GM18861 (cell line): ENCODE data around the gene ZBED3.
"Not testable (repeated sequence)": the region's sequence is repeated elsewhere in the genome, so short reads cannot be mapped to it uniquely, and the experiment has no call there.

Source experiments
- ATAC-seq: cut with Tn5 transposase; IDR thresholded peaks from one replicate; pipeline ENCODE4 v1.9.1; 2021; ENCODE audit not compliant: unreplicated experiment

Gene ZBED3, protein sequence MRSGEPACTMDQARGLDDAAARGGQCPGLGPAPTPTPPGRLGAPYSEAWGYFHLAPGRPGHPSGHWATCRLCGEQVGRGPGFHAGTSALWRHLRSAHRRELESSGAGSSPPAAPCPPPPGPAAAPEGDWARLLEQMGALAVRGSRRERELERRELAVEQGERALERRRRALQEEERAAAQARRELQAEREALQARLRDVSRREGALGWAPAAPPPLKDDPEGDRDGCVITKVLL

DNA sequence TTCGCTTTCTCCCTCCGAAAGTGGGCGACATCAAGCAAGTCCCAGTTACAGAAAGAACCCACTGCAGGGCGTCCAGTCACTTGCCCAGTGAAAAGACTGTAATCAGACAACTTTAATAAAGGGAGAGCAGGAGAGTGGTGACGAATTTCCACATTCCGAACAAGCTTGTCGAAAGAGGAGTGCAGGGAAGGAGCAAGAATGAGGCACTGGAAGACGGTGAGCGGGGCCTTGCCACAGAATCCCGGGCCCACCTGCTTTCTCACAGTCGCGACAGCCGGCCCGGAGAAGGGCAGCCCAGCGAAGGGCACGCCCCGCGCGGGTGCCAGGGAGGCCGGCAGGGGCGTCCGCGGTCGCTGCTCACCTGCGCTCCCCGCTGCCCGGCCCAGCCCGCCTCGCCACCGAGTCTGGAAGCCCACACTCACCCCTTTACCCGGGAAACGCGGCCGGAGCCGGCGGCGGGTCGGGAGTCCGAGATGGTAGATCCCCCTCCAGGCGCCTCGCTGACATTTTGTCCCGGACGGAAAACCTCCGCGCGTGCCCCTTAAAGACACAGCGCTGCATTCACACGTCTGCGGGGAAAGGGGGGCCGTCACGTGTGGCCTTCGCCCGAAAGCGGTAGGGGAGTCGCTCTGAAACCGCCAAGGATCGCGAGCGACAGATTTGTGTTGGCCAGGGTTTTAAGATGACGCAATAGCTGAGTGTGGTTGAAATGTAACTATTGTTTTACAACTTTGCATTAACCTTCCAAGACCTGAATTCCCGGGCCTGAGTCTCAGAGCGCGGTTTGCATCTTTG lies at the start of gene ZBED3:
Gene ZBED3 (minus strand): TSS at position 597 of the 795 bp plus-strand sequence. CDS start 9,407 bp downstream, outside the sequence.
- peak; percentile 59 for ATAC-seq

DNA sequence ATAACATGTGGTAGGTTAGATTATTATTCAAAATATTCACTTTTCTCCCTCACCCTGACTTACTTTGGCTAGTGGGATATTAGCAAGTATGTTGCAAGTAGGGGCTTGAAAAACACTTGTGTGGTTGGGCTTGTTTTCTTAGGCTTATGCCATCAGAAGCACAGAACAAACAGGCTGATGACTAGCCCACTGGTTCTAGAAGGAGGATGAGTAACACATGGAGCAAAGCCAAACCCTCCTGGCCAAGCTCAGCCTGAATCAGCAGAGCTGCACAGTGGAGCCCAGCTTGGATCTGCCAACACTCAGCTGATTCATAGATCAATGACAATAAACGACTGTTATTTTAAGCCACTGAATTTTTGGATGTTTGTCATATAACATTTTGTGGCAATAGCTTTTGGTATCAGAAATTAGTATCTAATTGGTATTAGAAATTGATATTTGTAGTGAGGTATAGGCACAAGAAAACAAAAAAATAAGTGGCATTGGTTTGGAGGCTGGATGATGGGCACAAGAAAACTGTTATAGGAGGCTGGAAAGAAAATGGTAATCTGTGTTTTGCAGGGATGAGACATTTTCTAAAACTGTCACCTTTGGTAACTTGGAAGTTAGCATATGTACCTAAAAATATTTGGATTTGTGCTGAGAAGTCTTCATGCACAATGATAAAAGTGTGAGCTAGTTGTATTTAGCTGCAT lies 46.1 kb upstream of the ZBED3 start:
- ATAC-seq = no peak

DNA sequence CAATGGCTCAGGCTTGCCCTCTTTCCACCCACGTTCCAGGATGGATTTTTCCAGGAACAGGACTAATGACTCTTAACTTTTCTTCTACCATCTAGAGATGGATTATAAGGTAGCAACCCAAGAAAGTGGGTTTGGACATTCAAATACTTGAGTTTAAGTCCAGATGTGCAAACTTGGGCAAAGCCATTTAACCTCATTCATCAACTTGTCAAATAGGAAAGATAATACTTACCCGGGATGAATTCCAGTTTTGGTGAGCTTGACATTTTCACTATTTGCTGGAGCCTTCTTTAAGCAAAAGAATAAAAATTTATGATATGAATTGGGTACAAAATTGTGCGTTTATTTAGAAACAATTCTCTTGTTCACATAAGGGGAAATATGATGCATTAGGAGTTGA lies 44.3 kb upstream of the ZBED3 start:
- no peak for ATAC-seq

DNA sequence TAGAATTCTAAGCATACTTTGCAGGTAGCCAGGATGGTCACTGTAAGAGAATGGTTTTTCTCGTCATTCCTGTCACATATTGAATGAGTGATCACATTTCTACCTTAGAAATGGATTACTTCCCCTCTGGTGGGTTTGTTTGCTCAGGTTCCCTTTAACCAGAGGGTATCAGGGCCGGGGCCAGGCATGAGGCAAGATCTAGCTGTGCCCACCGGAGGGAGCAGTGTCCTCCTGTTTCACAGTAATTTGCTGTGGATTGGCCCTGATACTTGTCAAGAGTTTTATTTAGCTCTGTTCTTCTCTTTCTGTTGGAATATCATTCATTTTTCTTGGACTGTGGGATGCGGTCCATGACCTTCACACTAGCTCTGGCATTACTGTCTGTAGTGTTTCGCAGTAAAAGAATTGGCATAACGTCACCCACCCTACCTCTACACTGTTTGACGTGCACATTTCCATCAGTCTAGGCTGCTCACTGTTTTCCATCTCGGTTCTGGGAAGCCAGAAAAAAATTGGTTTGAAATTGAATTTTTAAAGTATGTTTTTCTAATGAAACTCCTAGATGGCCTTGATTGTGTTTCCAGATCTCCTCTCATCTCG lies 42.4 kb upstream of the ZBED3 start:
- no peak for ATAC-seq

DNA sequence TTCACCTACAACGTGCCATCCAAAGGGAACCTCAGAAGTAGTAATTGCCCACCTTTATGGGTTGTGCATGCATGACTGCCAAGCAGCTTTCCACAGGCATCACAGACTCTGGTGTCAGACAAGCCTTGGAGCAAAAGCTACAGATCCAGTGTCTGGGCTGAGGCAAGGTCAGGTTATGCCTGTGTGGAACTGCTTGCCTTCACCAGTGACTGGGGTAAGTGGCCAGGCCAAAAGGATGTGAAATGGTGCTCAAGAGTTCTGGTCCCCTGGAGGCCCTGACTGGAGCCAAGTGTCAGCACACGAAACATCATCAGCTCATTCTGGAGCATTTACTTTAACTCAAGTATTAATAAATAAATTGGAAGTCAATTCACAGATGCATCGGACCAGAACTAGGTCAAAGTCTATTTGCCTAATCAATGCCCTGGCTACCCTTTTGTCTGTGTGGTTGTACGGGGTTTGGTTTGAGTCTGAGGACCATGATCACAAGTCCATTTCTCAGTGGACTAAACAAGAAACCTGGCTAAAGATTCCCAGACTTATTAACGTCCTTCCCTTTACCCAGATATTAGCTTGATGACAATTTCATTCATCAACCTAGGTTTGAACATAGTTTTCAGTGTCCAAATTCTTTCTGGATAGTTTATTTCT lies 41.5 kb upstream of the ZBED3 start:
- ATAC-seq = no peak

DNA sequence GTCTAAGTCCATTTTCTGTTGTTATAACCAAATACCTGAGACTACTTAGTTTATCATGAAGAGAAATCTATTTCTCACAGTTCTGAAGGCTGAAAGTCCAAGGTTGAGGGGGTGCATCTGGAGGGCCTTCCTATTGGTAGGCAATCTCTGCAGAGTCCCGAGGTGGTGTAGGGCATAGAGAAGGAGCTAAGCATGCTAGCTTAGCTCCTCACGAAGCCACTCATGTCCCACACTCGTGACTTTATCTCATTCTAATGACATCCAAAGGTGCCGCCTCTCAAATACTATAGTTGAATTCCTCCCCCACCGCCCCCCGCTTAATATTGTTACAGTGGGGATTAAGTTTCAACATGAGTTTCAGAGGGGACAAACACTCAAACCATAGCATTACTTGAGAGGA lies 36.0 kb upstream of the ZBED3 start:
- ATAC-seq = no peak

DNA sequence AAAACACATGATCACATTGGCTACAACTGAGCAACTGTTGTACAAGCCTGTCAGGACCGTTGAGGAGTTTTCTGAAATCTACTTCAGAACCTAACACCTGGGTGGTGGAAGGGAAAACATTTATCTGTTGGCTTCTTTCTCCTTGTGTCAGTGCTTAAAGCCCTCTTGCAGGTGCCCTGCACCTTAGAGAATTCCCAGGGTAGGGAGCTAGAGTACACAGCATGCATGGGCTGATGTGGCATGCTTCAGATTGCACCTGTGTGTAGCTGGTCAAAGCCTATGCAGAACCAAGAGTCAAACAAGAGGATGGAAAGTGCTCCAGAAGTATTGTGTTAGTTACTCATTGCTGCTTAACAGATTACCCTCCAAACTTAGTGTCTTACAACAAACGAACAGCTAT lies 33.6 kb upstream of the ZBED3 start:
- ATAC-seq = no peak

DNA sequence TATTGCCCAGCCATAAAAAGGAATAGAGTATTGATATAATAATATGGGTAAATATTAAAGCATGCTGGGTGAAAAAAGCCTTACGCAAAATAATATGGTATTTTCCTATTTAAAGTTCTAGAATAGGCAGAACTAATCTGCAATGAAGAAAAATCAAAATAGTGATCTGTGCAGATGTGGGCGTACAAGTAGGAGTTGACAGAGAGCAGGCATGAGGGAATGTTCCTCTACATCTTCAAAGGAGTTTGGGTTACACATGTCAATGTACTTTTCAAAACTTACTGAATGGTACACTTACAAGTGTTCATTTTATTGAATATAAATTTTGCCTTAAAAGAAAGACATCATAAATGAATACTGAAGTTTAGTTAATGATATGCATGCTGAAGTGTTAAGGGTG lies 33.0 kb upstream of the ZBED3 start:
- no peak for ATAC-seq

DNA sequence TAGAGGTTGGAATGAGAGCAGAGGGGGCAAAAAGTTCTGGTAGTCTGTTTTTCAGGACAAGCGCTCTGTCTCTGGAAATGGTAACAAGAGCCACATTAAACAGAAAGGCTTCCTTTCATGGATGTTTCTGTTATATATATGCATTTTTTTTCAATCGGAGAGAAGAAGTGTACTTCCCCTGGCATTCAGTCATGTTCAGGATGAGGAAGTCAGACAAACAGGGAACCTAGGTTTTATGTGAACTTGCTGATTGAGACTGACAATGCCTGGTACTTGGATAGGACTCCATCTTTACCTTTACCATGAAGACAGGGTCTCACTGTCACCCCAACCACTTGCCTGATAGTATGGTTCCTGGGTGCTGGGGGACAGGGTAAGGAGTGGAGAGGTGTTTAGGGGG lies 30.1 kb upstream of the ZBED3 start:
- no peak for ATAC-seq

DNA sequence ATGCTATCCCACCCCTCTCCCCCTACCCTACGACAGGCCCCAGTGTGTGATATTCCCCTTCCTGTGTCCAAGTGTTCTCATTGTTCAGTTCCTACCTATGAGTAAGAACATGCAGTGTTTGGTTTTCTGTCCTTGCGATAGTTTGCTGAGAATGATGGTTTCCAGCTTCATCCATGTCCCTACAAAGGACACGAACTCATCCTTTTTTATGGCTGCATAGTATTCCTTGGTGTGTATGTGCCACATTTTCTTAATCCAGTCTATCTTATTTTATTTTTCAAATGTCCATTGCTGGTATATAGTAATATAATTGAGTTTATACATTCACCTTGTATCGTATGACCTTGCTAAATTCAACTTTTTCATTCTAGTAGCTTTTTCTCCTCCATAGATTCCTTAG lies 19.9 kb upstream of the ZBED3 start:
- ATAC-seq = not testable (repeated sequence)

DNA sequence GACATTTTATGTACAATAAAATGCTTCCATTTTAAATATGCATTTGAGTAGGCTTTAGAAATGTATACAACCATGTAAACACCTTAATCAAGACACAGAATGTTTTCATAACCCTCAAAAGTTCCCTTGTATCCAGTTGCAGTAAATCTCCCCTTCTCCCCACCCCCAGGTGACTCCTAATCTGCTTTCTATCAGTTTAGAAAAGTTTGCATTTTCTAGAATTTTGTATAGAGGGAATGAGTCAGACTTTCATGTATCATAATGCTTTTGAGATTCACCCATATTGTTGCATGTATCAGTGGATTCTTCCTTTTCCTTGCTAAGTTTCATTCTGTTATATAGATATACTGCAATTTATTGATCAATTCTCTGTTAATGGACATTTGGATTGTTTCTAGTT lies 17.7 kb upstream of the ZBED3 start:
- ATAC-seq = no peak

DNA sequence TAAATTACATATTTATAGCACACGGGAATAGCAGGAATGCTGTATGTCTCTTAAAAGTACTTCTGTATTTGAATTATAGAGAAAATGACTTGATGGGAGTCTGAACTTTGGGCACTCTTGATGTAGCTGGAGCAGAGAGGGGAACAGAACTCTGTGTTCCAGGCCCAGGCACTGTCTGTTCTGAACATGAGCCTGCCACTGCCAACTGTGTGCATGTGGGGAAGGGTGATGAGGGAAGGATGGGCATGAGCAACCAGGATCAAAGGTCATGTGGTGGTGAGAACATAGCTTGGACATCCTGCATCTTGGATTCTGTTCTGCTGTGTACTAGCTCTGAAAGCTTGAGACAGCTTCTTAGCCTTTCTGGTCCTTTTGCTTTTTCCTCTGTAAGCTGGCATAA lies 16.4 kb upstream of the ZBED3 start:
- no peak for ATAC-seq

DNA sequence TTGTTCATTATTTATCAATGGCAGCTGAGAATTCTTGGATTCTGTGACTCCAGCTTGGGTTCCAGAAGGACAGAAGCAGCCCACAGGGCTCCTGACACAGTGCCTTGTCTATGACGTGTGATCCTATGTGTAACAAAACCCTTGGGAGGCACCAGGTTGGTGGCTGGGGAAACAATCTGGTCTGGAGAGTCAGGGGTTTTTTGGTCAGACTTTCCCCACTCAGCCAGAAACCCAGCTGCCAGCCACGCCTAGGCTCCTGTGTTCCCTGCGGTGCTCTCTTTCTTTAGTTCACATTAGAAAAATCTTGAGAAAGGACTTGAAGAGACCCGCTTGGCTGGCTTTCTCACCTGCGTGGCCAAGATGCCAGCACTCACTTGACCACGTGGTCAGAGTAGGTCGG lies 15.5 kb upstream of the ZBED3 start:
- ATAC-seq = no peak

DNA sequence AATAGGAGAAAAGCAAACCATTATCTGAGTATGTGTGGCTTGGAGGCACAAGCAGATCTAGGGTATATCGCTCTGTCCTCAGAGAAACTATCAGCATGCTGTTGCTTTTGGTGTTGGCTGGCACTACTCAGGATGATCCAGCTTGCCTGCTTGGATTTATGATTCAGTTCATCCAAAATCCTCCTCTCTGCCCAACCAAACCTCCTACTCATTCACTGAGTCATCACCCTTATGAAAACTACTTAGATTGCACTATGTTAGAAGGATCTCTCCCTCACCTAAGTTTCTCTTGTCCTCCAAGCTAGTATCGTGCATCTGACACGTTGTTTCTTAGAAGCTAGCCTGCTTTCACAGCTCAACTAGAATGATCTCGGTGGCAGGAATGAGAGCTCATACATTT lies 14.2 kb upstream of the ZBED3 start:
- ATAC-seq = no peak

DNA sequence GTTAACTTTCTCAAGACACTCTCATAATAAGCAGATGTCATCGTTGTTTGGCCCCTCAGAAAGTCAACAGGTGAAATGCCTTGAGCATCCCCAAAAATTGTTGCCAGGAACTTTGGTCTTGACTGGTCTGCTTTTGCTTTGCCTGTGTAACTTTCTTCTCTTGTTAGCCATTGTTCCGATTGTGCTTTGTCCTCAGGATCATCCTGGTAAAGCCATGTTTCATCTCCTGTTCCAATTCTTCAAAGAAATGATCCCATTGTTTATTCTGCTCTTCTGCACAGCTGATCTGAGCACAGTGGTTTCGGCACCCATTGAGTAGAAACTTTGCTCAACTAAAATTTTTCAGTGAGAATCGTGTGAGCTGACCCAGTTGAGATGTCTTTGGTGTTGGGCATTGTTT lies 8.1 kb upstream of the ZBED3 start:
- no peak for ATAC-seq

DNA sequence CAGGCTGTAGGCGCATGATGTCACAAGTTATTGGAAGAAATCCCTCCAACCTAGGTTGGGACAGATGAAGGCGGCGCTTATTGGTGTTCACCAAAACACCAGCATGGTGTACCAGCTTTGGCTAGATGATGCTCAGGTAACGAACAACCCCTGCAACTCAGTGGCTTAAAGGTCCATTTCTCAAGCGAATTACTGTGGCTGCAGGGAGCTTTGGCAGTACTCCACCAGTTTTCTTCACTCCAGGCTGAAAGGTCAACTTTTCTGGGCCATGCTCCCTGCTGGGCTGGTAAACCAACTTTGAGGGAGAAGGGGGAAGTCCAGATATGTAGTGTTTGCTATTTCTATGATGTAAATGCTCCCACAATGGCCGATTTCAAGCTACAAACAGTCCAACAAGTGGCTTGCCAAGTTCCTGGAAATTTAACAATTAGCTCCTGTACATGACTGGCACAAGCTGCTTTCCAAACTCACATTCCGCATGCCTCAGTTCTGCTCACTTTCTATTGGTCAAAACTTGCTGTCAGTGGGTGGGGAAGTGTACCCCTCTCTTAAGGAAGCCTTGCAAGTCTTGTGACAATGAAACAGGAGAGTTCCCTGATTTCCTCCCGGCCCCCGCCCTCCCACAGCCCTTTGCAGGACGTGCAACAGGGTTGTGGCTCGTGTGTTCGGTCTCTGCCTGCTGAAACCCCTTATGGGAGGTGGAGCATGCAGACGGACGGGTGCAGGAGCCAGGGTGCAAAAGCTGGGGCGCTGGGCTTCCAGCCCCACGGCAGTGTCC lies 588 bp upstream of the ZBED3 start:
- no peak for ATAC-seq

DNA sequence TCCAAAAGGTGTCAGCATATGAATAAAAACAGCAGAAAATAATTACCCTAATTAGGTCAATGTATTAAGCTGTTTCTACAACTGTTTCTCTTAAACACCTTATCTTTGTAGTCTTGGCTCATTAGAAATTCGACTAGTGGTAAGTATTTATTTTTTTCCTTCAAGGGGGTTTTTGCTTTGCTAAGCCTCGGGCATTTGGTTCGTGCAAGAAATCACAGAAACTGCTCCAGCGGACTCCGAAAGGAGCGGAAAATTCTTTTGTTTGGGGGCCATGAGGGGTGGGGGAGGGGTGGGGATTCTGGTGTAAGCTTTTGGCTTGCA lies 757 bp downstream of the ZBED3 start:
- no peak for ATAC-seq

DNA sequence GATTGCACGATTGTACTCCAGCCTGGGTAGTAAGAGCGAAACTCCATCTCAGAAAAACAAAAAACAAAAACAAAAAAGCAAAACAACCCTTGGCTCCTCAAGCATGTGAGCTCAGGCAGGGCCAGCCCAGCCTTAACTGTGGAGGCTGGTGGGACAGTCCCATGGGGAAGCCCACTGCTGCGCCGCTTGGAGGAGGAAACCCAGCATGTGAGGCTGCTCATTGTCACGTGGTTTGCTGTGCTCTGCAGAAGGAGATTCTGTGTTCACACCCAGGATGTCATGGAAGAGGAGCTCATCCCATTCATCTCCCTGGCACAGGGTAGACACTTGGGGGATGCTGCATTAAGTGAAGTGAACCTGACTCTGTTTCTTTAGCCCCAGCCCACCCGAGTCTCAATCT lies 4.0 kb downstream of the ZBED3 start:
- no peak for ATAC-seq

DNA sequence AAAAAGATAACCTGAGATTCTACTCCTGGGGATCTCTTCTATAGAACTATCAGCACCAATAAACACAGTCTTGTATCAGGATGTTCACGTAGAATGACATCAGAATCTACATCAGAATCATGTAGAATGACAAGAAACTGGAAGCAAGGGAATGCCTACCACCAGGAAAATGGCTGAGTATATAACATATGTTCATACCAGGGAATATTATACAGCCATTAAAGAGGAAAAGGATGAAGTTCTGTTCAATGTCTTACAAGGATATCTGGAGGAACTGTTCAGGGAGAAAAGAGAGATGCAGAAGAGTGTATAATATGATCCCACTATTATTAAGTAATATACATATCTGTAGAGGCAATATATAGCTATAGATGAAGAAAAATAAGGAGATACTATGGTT lies 4.8 kb downstream of the ZBED3 start:
- no peak for ATAC-seq

DNA sequence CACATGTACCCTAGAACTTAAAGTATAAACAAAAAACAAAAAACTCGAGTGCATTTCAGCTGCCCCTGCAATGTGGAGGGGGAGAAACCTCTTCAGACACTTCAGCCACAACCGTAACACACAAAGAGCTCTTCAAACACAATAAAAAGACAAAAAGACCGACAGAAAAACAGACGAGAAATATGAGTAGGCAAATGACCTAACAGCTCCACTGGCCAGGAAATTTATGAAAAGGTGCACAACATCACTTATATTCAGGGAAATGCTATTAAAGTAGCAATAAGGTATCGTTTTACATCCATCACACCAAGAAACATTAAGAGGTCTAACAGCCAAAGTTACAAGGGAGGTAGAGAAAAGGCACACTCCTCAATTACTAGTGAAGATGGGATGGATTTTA lies 6.2 kb downstream of the ZBED3 start:
- ATAC-seq = no peak

DNA sequence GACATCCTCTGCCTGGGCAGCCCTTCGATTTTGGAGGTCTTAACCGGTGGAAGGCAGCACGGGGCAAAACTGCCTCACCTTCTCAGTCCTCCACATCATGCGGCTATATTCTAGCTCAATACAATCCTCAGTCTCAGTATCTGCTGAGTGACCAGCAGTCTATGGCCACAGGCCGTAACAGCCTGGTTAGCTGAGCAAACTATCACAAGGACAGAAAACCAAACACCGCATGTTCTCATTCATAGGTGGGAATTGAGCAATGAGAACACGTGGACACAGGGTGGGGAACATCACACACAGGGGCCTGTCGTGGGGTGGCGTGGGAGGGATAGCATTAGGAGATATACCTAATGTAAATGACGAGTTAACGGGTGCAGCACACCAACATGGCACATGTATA lies 6.6 kb downstream of the ZBED3 start:
- ATAC-seq = not testable (repeated sequence)
